ENCODE measurements around the gene PEPD. TPM values are rescaled to one million over a fixed set of nuclear protein-coding genes. Genes with fewer than 3 reads are reported as not detected.

PEPD gene
- total RNA-seq, 1 donor from 2014 or later: 24.0 TPM

DNA sequence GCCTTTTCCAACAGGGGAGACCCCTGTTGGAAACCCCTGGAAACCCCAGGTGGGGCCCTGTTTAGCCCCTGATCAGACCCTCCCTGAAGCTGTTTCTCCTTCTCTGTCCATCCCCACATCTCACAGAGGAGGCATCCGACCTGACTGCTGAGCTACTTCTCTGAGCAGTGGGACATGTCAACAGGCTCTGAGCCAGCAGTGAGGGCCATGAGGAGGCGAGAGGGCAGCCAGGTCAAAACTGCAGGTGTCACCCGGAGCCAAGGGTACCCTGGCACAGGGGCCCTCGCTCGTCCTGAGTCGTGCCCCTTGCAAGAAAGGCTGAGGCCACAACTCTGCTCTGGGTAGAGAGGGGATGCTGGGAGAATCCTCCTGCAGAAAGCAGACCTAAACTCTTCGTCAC, 13.6 kb downstream of the PEPD start:
- peaks cover 4 to 18% (median 5%) of the 10 kb centered on the region in 3 donors for H3K4me1 ChIP-seq (ENCODE audit: control insufficient read depth in 3 of 3, insufficient read depth in 3 of 3, low read length in 3 of 3)
- peaks cover 6 to 22% (median 12%) of the 10 kb centered on the region in 3 donors for H3K36me3 ChIP-seq (ENCODE audit: control insufficient read depth in 3 of 3, insufficient read depth in 3 of 3, low read length in 3 of 3)
- no peak overlapping the region for H3K27ac ChIP-seq (ENCODE audit: low read depth, low read length)
- H3K4me3 ChIP-seq (ENCODE audit: low read length in 3 of 3): no peak overlapping the region
- H3K9me3 ChIP-seq (ENCODE audit: control insufficient read depth in 3 of 3, low read length in 3 of 3): no peaks in the 10 kb centered on the region
- no peak overlapping the region for H3K9ac ChIP-seq (ENCODE audit: low read depth in 1 of 3, low read length in 3 of 3)
- no peaks in the 10 kb centered on the region for H3K27me3 ChIP-seq (ENCODE audit: control insufficient read depth in 3 of 3, insufficient read depth in 3 of 3, low read length in 3 of 3)

DNA sequence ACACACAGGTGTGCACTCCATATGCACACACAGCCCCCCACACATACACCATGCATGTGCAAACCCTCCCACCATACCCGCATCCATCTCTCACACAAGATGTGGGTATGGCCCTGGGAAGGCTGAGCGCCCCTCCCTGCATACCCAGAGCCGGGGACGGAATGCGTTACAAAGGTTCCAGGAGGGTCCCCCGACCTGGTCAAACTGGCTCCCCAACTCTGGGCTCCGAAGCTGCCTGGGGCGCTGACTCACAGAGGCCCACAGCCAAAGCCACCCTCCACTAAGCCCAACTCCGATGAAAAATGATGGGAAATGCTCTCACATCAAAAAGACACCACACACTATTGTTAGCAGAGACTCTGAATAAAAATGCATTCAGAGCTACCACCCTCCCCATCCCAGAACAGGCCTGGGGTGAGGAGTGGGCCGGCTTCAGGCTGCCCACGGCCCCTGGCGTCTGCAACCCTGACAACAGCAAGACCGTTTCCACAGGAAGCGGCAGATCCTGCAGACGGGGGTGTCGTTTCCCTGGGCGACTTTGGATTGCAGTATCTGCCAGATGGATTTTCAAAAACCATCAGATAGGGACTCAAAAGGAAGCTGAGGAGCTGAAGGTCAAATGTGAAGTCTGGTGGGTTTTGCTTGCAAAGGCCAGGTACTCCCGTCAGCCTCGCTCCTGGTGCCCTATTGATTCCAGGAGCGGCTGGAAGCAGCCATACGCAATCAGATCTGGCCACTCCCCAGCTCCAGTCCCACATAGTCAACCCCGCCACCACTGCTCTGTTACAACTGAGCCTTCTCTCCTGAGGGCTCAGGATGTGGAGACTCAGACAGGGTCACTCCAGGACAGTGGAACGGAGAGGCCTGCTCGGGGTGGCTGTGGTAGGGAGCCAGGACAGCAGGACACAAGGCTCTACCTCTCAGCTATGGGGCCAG, 14.3 kb downstream of the PEPD start:
- Histone ChIP-seq H3K36me3 (ENCODE audit: control insufficient read depth in 3 of 3, insufficient read depth in 3 of 3, low read length in 3 of 3) (peaks cover 6 to 22% (median 12%) of the 10 kb centered on the region in 3 donors), H3K27me3 (ENCODE audit: control insufficient read depth in 3 of 3, insufficient read depth in 3 of 3, low read length in 3 of 3) (no peaks in the 10 kb centered on the region), H3K9ac (ENCODE audit: low read depth in 1 of 3, low read length in 3 of 3) (no peak overlapping the region), H3K4me1 (ENCODE audit: control insufficient read depth in 3 of 3, insufficient read depth in 3 of 3, low read length in 3 of 3) (peaks cover 4 to 18% (median 5%) of the 10 kb centered on the region in 3 donors), H3K4me3 (ENCODE audit: low read length in 3 of 3) (no peak overlapping the region), H3K9me3 (ENCODE audit: control insufficient read depth in 3 of 3, low read length in 3 of 3) (no peaks in the 10 kb centered on the region), H3K27ac (ENCODE audit: low read depth, low read length) (no peak overlapping the region)

DNA sequence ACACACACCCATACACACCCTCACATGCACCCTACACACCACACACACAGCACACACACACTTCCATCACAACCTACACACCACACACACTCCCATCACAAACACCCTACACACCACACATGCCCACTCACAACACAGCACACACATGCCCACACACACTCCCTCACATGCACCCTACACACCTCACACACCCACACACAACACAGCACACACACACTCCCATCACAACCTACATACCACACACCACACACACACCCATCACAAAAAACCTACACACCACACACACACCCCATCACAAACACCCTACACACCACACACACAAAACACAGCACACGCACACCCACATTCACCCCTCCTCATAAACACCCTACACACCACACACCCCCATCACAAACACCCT, 15.1 kb downstream of the PEPD start:
- no peak overlapping the region for H3K4me3 ChIP-seq (ENCODE audit: low read length in 3 of 3)
- no peaks in the 10 kb centered on the region for H3K27me3 ChIP-seq (ENCODE audit: control insufficient read depth in 3 of 3, insufficient read depth in 3 of 3, low read length in 3 of 3)
- no peak overlapping the region for H3K27ac ChIP-seq (ENCODE audit: low read depth, low read length)
- no peak overlapping the region for H3K9ac ChIP-seq (ENCODE audit: low read depth in 1 of 3, low read length in 3 of 3)
- peaks cover 4 to 18% (median 5%) of the 10 kb centered on the region in 3 donors for H3K4me1 ChIP-seq (ENCODE audit: control insufficient read depth in 3 of 3, insufficient read depth in 3 of 3, low read length in 3 of 3)
- peaks cover 4 to 16% (median 12%) of the 10 kb centered on the region in 3 donors for H3K36me3 ChIP-seq (ENCODE audit: control insufficient read depth in 3 of 3, insufficient read depth in 3 of 3, low read length in 3 of 3)
- no peaks in the 10 kb centered on the region for H3K9me3 ChIP-seq (ENCODE audit: control insufficient read depth in 3 of 3, low read length in 3 of 3)

DNA sequence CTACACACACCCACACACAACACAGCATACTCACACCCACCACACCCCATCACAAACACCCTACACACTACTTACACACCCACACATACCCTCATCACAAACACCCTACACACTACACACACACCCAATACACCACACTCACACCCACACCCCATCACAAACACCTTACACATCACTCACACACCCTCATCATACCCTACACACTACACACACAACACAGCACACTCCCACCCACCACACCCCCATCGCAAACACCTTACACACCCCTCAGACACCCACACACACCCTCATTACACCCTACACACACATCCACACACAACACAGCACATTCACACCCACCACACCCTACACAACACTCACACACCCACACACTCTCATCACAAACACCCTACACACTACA, 15.8 kb downstream of the PEPD start:
- Histone ChIP-seq H3K9ac (ENCODE audit: low read depth in 1 of 3, low read length in 3 of 3) (no peak overlapping the region), H3K9me3 (ENCODE audit: control insufficient read depth in 3 of 3, low read length in 3 of 3) (no peaks in the 10 kb centered on the region), H3K4me1 (ENCODE audit: control insufficient read depth in 3 of 3, insufficient read depth in 3 of 3, low read length in 3 of 3) (peaks cover 4 to 18% (median 5%) of the 10 kb centered on the region in 3 donors), H3K4me3 (ENCODE audit: low read length in 3 of 3) (no peak overlapping the region), H3K27ac (ENCODE audit: low read depth, low read length) (no peak overlapping the region), H3K36me3 (ENCODE audit: control insufficient read depth in 3 of 3, insufficient read depth in 3 of 3, low read length in 3 of 3) (peaks cover 4 to 16% (median 10%) of the 10 kb centered on the region in 3 donors), H3K27me3 (ENCODE audit: control insufficient read depth in 3 of 3, insufficient read depth in 3 of 3, low read length in 3 of 3) (no peaks in the 10 kb centered on the region)

DNA sequence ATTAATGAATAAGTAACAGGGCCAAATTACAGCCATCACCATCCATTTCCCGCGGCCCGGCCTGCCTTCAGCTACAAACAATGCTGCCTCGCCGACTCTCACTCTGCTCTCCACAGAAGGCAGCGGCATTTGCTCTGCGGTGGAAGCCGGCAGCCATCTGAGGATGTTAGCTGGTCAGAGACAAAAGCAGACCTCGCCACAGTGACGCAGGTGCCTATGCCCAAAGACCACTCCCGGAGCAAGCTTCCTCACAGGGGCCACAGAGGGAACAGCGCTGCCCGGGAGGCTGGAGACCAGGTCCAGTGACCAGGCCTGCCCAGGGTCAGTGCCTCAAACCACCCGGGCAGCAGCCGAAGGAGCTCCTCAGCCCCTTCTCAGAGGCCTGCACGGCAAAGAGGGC, 16.4 kb downstream of the PEPD start:
- Histone ChIP-seq H3K4me3 (ENCODE audit: low read length in 3 of 3) (no peak overlapping the region), H3K36me3 (ENCODE audit: control insufficient read depth in 3 of 3, insufficient read depth in 3 of 3, low read length in 3 of 3) (peaks cover 8 to 23% (median 13%) of the 10 kb centered on the region in 3 donors), H3K27ac (ENCODE audit: low read depth, low read length) (no peak overlapping the region), H3K4me1 (ENCODE audit: control insufficient read depth in 3 of 3, insufficient read depth in 3 of 3, low read length in 3 of 3) (peaks cover 4 to 18% (median 5%) of the 10 kb centered on the region in 3 donors), H3K9me3 (ENCODE audit: control insufficient read depth in 3 of 3, low read length in 3 of 3) (no peaks in the 10 kb centered on the region), H3K9ac (ENCODE audit: low read depth in 1 of 3, low read length in 3 of 3) (no peak overlapping the region), H3K27me3 (ENCODE audit: control insufficient read depth in 3 of 3, insufficient read depth in 3 of 3, low read length in 3 of 3) (no peaks in the 10 kb centered on the region)

DNA sequence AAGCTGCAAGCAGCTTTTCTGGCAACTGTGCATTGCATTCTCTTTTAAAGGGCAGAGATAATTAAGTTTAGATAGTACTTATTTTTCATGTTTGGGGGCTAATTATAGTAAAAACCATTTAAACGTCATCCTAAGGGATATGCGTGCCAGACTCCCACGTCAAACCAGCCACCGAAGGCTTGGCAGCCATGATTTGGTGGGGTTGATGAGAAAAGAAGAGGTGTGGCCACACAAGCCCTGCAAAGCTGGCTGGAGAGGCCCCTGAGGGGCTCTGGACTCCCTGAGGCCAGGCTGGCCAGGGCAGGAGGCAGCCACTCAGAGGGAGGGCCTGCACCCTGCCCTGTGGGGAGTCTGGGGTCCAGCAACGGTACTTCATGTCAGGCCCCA, 17.5 kb downstream of the PEPD start:
- no peaks in the 10 kb centered on the region for H3K9me3 ChIP-seq (ENCODE audit: control insufficient read depth in 3 of 3, low read length in 3 of 3)
- H3K36me3 ChIP-seq (ENCODE audit: control insufficient read depth in 3 of 3, insufficient read depth in 3 of 3, low read length in 3 of 3): peaks cover 17 to 30% (median 19%) of the 10 kb centered on the region in 3 donors
- no peak overlapping the region for H3K4me3 ChIP-seq (ENCODE audit: low read length in 3 of 3)
- H3K4me1 ChIP-seq (ENCODE audit: control insufficient read depth in 3 of 3, insufficient read depth in 3 of 3, low read length in 3 of 3): peaks cover 4 to 14% (median 5%) of the 10 kb centered on the region in 3 donors
- H3K9ac ChIP-seq (ENCODE audit: low read depth in 1 of 3, low read length in 3 of 3): no peak overlapping the region
- no peak overlapping the region for H3K27ac ChIP-seq (ENCODE audit: low read depth, low read length)
- no peaks in the 10 kb centered on the region for H3K27me3 ChIP-seq (ENCODE audit: control insufficient read depth in 3 of 3, insufficient read depth in 3 of 3, low read length in 3 of 3)

DNA sequence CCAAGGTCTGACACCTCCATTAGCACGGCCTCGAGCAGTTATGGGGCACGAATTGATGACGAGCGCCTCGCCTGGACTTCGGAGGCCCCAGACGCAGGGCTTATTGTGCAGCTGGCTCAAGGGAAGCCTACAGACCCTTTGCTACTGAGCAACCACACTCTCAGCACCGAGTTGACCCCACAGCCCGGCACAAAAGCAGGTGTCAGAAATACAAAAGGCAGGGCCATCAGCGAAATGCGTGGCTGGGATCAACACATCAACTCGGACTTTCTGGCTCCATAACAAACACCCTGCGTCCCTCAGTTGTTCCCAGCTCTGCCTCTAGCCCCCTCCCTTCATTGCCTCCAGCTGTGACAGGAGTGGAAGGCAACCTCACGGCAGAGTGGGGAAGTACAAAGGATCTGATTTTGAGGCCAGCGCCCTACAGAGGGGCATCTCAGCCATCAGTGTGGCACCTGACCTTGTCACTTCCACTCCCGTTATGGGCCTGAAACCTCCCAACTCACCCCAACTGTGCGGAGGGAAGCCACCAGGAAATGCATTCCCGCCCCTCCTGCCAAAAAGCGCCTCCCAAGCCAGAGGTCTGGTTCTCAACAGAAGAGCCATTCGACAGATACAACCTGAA, 18.0 kb downstream of the PEPD start:
- H3K9me3 ChIP-seq (ENCODE audit: control insufficient read depth in 3 of 3, low read length in 3 of 3): no peaks in the 10 kb centered on the region
- H3K27ac ChIP-seq (ENCODE audit: low read depth, low read length): no peak overlapping the region
- H3K27me3 ChIP-seq (ENCODE audit: control insufficient read depth in 3 of 3, insufficient read depth in 3 of 3, low read length in 3 of 3): no peaks in the 10 kb centered on the region
- peaks cover 17 to 30% (median 19%) of the 10 kb centered on the region in 3 donors for H3K36me3 ChIP-seq (ENCODE audit: control insufficient read depth in 3 of 3, insufficient read depth in 3 of 3, low read length in 3 of 3)
- H3K4me1 ChIP-seq (ENCODE audit: control insufficient read depth in 3 of 3, insufficient read depth in 3 of 3, low read length in 3 of 3): peaks cover 4 to 10% (median 5%) of the 10 kb centered on the region in 3 donors
- no peak overlapping the region for H3K4me3 ChIP-seq (ENCODE audit: low read length in 3 of 3)
- H3K9ac ChIP-seq (ENCODE audit: low read depth in 1 of 3, low read length in 3 of 3): no peak overlapping the region

DNA sequence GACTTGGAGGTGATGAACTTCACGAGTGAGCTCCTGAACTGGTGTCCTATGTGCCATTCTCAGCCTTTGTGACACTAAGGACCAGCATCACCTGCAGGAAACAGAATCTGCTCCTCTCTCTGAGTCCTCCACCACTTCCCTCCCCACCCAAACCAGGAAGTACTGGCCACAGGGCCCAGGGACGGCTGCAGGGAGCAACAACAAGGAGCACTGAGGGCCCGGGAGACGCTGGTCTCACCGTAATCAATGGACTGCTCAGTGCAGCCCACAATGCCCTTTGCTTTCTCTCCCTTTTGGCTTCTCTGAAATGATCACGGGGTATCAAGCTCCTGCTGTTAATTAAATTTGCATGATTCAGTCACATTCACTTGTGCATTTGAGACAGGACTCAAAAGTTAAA, 18.6 kb downstream of the PEPD start:
- Histone ChIP-seq H3K36me3 (ENCODE audit: control insufficient read depth in 3 of 3, insufficient read depth in 3 of 3, low read length in 3 of 3) (peaks cover 19 to 32% (median 20%) of the 10 kb centered on the region in 3 donors), H3K27ac (ENCODE audit: low read depth, low read length) (no peak overlapping the region), H3K9ac (ENCODE audit: low read depth in 1 of 3, low read length in 3 of 3) (no peak overlapping the region), H3K4me3 (ENCODE audit: low read length in 3 of 3) (no peak overlapping the region), H3K27me3 (ENCODE audit: control insufficient read depth in 3 of 3, insufficient read depth in 3 of 3, low read length in 3 of 3) (no peaks in the 10 kb centered on the region), H3K9me3 (ENCODE audit: control insufficient read depth in 3 of 3, low read length in 3 of 3) (no peaks in the 10 kb centered on the region), H3K4me1 (ENCODE audit: control insufficient read depth in 3 of 3, insufficient read depth in 3 of 3, low read length in 3 of 3) (peaks cover 4 to 5% (median 5%) of the 10 kb centered on the region in 3 donors)

DNA sequence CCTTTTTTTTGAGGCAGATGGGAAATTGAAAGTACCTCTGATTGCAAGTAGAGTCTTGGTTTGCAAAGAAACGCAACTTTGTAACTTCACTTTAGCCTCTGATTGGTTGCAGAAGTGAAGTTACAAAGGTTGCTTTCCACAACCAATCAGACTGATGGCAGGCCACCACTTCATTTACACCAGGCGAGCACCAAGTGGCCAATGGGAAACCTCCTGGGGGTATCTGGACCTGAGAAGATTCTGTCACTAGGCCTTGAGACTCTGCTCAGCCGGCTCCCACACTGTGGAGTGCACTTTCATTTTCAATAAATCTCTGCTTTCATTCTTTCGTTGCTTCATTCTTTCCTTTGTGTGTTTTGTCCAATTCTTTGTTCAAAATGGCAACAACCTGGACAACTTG, 19.1 kb downstream of the PEPD start:
- Histone ChIP-seq H3K9ac (ENCODE audit: low read depth in 1 of 3, low read length in 3 of 3) (no peak overlapping the region), H3K9me3 (ENCODE audit: control insufficient read depth in 3 of 3, low read length in 3 of 3) (no peaks in the 10 kb centered on the region), H3K27me3 (ENCODE audit: control insufficient read depth in 3 of 3, insufficient read depth in 3 of 3, low read length in 3 of 3) (no peaks in the 10 kb centered on the region), H3K27ac (ENCODE audit: low read depth, low read length) (no peak overlapping the region), H3K4me1 (ENCODE audit: control insufficient read depth in 3 of 3, insufficient read depth in 3 of 3, low read length in 3 of 3) (peaks cover under 1 to 2% (median 1%) of the 10 kb centered on the region in 3 donors), H3K36me3 (ENCODE audit: control insufficient read depth in 3 of 3, insufficient read depth in 3 of 3, low read length in 3 of 3) (peaks cover 19 to 33% (median 24%) of the 10 kb centered on the region in 3 donors), H3K4me3 (ENCODE audit: low read length in 3 of 3) (no peak overlapping the region)
